NCI-H2107 treated with DMSO at 0.1 percent for 48 hours (cell line): ENCODE results near the gene CETP.
"Not testable (repeated sequence)": the region's sequence is repeated elsewhere in the genome, so short reads cannot be mapped to it uniquely, and the experiment has no call there.

ENCODE experiments used
- DNase-seq: peaks from one replicate; lab custom pipeline; 2025; ENCODE audit not compliant: unreplicated experiment; lab: John Stamatoyannopoulos, UW

CETP gene

DNA sequence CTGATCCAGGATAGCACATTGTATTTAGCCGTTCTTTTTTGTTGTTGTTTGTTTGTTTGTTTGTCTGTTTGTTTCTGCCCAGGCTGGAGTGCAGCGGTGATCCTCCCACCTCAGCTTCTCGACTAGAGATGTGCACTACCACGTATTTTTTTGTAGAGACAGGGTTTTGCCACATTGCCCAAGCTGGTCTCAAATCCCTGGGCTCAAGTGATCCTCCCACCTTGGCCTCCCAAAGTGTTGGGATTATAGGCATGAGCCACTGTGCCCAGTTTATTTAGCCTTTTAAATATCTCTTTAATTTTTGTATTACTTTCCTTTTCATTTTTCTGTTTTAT is 18.4 kb downstream of the CETP start:
- DNase-seq = no peak

DNA sequence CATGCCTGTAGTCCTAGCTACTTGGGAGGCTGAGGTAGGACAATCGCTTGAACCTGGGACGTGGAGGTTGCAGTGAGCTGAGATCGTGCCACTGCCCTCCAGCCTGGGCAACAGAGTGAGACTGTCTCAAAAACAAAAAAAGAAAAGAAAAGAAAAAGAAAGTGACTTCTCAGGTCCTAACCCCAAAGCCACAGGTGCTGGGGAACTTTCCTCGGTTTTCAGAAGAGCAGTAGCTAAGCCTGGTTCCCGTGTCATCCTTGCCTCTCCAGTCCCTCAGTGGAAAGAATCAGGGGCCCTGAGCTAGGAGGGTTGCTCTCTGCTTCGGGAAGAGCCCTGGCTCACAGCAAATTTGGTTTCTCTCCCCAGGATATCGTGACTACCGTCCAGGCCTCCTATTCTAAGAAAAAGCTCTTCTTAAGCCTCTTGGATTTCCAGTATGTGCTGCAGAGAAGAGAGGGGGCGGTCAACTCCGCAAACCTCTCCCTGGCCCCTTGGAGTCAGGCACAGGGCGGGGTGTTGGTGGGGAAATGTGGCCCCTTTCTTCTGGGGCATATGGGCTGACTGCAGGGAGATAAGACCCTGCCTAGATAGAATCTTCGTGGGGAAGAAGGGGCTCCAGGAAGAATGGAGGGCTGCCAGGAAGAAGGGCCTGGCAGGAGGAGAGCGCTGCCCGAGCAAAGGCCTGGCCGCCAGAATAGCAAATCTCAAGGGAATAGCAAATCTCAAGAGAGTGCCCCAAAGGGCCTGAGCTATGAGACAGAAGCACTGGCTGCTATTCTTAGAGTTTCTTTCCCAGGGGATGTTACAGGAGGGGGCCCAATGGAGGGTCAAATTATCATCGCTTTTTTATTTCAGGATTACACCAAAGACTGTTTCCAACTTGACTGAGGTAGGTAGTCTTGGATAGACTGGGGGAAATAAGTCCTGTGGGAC is 19.3 kb downstream of the CETP start:
- peak; percentile 39 for DNase-seq

DNA sequence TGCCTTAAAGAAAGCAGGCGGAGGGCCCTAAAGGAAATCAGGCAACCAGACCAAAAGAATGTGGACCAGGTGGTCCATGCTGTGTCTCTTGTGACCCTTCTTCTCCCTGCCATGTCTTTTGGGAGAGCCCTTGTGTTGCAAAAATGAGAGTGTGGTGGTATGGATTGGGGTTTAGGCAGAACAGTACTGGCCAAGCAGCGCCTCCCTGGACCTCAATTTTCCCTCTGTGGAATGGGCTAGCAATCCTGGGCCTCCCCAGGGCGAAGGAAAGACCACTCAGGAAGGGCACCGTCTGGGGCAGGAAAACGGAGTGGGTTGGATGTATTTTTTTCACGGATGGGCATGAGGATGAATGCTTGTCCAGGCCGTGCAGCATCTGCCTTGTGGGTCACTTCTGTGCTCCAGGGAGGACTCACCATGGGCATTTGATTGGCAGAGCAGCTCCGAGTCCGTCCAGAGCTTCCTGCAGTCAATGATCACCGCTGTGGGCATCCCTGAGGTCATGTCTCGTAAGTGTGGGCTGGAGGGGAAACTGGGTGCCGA is 20.1 kb downstream of the CETP start:
- no peak for DNase-seq

DNA sequence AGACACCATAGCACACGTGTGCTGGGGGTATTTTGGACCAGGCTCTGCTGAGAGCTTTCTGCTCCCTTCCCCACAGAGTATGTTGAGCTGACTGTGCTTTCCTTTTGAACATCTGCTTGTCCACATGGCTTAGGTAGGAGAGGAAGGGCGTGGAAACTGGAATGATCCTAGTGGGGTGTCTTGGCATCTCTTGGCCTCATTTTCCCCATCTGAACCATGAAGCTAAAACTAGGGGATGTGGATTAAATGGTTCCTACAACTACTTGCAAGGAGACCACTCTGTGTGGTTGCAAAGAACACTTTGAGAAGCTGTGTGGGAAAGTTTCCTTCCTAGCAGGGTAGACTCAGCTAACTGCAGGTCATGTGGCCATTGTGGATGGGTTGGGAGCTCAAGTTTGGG is 20.9 kb downstream of the CETP start:
- no peak for DNase-seq

DNA sequence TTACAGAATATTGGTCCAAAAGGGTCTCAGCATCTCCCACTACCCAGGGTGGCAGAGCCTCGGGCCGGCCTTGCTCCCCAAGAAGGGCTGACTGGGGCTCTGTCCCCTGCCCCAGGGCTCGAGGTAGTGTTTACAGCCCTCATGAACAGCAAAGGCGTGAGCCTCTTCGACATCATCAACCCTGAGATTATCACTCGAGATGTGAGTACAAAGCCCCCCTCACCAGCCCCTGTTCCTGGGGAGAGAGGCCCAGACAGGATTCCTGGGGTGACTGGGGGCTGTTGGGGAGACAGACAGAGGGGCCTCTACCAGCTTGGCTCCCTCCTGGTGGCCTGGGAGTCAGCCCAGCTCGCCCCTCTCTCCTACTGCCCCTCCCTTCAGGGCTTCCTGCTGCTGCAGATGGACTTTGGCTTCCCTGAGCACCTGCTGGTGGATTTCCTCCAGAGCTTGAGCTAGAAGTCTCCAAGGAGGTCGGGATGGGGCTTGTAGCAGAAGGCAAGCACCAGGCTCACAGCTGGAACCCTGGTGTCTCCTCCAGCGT is 21.5 kb downstream of the CETP start:
- DNase-seq = no peak

DNA sequence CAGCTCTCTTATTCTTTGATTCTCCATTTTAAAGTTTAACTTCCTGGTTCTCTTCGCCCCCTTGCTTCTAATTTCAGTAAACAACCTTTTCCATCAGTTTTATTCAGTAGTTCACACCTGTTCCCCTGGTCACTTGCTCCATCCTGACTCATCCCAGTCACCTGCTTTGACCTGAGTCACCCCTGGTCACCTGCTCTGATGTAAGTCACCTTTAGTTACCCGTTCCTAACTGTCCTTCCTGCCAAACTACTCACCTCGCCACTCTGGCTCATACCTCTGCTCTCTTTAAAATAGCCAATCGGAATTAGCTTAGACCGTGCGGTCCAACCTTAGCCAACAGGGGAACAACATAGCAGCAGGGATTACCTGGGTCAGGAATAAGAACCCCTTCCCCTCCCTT is 22.9 kb downstream of the CETP start:
- DNase-seq = no peak

DNA sequence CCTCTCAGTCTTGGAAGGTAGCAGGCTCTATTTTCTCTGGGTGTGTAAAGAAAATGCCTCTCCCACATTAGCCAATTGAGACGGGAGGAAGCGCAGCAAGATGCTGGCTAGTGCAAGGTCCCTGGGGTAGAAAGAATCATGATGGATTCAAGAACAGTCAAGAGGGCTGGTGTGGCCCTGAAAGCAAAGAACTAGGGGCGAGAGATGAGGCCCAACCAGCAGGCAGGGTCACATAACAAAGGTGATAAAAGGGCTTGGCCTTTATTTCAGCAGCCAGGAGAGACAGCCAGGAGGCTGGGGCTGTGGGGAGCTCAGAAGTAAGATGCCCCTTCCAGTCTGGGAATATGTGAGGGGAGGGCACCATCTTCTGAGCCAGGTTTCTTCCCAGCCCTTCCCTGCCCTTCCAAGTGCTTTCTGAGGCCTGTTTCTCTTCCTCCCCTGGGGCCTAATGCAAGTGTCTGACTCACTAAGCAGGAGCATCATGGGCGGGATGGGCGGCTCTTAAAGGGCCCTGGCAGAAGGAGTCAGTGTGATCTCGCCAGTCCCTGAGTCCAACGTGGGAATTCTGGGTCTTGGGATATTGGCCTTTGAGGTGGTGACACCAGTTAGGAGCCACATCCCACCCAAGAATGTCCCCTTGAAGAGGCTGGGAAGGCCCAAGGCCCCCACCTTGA is 23.7 kb downstream of the CETP start:
- DNase-seq = no peak

DNA sequence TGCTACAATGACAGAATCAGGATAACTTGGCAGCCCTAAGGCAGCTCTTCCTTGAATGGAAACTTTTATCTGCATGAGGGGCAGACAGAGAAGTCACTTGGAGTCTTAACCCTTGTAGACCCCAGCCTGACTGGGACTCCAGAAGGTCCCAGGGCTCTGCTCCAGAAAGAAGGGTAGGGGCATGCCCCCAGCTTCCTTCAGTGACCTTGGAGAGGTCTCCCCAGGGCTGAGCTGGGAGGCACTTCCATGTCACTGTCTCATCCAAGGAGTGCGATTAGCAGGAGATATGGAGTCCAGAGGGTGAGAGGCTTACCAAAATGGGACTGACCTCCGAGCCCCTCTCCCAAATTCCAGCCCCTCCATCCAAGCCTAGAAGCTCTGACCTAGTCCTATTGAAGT is 24.2 kb downstream of the CETP start:
- DNase-seq = no peak

DNA sequence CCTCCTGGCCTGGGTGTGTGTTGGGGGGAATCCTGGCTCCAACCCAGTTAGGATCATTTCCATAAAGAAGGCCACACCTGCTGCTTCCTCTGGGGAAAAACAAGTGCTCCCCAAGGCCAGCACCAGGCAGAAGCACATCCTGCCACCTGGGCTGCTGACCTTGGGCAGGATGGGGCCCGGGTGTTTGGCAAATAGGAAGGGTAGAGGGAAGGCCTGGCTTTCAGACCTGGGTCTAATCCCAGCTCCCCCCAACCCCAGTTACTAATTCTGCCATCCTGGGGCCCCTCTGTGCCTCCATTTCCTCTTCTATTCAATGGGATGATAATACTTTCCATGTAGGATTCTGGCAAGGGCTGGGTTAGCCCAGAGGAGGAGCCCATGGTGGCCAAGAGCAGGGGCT is 24.6 kb downstream of the CETP start:
- no peak for DNase-seq

DNA sequence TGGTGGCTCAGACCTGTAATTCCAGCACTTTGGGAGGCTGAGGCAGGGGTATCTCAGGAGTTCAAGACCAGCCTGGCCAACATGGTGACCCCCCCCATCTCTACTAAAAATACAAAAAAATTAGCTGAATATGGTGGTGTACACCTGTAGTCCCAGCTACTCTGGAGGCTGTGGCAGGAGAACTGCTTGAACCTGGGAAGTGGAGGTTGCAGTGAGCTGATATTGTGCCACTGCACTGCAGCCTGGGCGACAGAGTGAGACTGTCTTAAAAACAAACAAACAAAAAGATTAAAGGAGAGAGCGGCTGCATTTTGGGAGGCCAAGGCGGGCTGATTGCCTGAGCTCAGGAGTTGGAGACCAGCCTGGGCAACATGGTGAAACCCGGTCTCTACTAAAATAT is 25.2 kb downstream of the CETP start:
- DNase-seq = not testable (repeated sequence)

DNA sequence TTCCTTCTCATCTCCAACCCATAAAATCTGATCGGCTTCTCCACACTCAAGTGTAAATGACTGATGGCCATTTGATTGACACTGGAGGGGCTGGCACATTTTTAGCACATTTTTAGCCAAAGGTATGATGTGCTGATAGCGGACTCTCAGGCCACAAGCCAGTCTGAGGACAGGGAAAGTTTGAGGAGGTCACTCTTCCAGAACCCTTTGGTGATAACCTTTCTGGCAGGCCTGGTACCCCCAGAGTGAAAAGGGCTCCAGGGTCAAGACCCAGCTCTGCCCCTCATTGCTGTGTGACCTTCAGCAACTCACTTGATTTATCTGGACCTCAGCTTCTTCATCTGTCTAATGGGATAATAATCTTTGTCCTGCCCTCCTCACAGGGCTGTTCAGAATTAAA is 25.9 kb downstream of the CETP start:
- no peak for DNase-seq

DNA sequence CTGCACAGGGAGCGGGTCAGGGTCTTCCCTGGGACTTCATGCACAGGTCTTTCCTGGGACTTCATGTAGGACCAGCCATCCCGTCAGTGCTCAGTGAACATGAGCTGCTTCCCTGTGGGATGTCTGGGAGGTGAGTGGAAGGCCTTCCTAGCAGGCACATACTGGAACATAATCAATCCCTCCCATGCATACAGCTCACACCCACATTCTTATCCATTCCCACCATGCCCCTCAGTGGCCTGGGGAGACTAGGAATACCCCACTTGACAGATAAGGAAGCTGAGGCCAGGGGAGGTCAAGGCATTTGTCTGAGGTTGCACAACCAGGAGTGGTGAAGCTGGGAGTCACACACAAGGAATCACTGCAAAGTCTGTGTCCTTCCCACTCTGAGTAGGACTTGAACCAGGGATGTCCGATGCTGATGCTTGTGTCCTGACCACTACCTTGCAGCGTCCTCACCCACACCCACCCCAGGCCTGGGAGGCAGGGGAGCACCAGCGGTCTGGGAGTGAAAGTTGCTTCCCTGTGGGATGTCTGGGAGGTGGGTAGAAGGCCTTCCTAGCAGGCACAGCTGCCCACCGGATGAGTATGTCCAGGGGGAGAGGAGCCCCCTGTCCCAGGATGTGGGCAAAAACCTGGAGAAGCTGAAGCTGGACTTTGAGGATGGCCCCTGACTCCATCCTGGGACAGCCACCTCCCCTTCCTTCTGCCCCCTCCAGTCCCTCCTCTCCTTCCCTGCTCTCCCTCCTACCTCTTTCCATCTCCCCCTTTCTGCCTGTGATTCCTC is 26.6 kb downstream of the CETP start:
- DNase-seq = no peak

DNA sequence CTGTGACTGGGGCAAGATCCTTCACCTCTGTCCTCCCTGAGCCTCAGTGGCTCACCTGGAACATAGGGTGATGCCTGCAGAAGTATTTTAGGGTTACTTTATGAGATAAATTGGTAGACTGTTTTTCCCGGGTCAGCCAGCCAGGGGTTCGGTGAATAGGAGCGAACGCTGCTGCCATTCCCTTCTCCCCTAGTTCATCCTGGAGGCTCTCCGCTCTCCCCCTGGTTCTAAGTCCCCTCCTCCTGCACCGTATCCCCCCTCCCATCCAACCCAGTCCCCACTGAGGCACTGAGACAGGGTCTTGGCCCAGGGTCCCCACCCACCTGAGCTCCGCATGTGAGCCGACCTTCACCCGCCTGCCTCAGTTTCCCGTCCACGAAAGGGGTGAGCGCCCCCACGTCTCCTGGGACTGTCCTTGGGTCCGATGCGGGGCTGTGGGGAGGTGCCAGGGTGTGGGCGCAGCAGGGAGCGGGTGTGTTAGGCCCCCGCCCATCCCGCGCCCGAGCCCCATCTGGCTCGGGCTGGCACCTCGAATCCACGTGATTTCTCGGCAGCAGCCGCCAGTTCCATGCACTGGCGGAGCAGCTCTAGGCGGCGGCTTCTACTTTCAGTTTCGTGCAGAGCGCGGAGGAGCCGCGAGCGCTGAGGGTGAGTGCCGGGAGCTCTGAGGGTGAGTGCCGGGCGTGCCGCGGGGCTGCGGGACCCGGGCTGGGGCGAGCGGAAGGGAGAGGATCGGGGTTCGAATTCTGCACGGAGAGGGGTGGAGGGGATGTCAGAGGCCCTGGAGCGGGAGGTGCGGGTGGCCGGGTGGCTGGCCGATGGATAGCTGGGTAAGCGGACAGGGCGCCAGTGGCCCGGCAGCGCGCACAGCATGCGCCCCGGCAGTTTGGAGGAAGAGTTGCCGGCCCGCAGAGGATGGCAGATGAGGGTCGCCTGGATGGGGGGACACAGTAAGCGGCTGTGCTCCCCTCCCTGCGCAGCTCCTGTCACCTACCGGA is 27.5 kb downstream of the CETP start, which contains the start of gene NLRC5:
Gene NLRC5 (plus strand): TSS at position 610 of the 998 bp plus-strand sequence. CDS start 31,156 bp downstream, outside the sequence.
- DNase-seq = peak; percentile 45

DNA sequence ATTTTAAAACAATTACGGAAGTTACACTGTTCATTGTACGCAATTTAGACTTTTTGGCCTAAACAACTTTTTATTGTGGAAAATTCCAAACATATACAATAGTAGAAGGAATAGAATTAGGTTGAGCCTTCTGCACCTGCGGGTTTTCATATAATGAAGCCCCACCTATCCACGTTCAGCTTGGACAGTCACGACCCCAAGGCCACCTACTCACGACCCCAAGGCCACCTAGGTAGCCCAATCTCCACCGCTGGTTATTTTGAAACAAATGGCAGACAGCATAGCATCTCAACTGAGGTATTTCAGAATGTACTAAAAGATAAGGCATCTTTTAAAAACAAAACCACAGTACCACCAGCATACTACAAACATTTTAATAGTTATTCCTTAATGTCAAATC is 28.2 kb downstream of the CETP start:
- no peak for DNase-seq

DNA sequence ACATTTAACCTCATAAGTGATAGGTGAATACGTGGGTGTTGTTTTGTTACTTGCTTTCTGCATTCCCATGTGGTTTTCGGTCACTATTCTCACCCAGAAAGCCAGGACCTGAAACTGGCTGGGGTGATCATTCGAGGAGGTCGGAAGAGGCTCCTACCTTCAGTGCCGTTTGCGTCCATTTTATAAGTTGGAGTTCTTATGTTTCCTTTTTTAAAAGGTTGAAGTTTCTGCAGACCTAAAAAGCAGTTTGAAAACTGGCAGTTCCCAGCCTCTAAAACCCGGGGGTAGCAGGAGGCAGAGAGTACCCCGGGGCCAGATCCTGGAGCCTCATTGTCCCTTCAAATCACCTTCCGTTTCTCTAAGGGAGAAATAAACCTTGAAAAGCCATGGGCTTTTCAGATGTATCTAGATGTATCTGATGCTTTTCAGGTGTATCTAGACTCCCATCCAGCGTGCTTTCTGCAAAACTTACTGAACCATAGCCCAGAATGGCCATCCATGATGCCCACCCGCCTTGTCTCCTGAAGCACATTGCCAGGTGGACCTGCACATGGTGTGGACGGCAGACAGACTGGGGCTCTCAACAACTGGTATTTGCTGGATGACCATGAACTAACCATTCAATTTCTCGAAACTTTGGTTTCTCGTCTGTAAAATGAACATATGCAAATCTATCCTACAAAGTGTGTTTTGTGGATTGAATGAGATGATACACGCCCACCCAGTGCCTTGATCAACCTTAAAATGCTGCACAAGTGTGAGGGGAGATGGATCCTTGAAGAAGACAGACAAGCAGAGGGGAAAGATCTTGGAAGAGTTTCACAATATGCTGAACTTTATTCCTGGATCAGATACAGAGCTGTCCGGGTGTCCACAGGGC is 28.9 kb downstream of the CETP start:
- no peak for DNase-seq

DNA sequence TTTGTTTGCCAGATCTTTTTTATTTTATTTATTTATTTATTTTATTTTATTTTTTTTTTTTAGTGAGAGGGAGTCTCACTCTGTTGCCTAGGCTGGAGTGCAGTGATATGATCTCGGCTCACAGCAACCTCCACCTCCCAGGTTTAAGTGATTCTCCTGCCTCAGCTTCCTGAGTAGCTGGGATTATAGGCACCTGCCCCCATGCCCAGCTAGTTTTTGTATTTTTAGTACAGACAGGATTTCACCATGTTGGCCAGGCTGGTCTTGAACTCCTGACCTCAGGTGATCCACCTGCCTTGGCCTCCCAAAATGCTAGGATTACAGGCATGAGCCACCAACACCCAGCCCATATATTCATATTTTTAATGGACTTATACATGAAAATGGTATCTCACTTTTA is 30.7 kb downstream of the CETP start:
- not testable (repeated sequence) for DNase-seq

DNA sequence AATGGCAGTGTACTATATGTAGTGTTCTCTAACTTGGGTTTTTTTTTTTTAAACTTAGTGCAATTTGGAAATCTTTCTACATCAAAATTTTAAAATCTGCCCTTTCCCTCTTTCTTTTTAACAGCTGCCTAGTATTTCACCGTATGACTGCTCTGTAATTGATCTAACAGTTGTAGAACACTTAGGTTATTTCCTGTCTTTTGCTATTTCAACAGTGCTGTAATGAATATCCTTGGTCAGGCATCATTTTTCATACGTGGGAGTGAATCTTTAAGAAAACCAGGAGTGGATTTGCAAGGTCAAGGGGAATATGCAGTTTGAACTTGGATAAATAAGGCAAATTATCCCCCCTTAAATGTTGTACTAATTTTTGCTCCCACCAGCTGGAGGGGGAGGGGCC is 31.5 kb downstream of the CETP start:
- DNase-seq = no peak

DNA sequence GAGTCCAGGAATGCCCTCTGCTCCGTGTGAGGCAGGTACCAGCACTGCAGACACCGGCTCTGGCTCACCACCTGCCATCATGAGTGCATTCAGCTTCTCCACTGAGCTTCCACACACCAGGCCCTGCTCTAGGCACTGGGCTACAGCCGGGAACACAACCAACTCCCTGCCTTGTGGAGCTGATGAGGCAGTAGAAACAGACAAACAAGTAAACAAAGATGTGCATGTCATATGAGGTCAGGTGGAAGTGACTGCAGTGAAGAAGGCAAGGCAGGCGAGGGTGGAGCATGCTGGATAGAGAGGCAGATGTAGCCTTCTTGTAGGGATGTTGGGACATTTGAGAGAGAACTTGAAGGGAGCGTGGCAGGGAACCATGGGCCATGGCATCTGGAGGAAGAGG is 32.6 kb downstream of the CETP start:
- no peak for DNase-seq
